K562 (cell line): Measurements from ENCODE around the gene RIC3. TPM values are rescaled to one million over a fixed set of nuclear protein-coding genes. Genes with fewer than 3 reads are reported as not detected.

Source experiments
- ATAC-seq: fragments of 200-7000 bp; cut with Tn5 transposase; 3 replicates; pipeline ENCODE4 v1.9.1; 2020; ENCODE audit warnings: moderate library complexity
- BruUV-seq: library from RNA; stranded (reverse); fragments of 400-500 nt; replicated peaks from 2 replicates; lab custom pipeline; 2021; lab: Mats Ljungman, UMichigan
- CTCF ChIA-PET: fragments of 300-600 bp; formaldehyde crosslinking; extraction: SDS; loops from one replicate; lab custom pipeline; 2021; ENCODE audit warnings: low intra/inter-chr PET ratio; lab: Yijun Ruan, JAX
- POLR2A ChIA-PET: fragments of 300-600, 350-650 bp; sonication (Branson Sonifier 250); formaldehyde crosslinking; extraction: SDS; loops from one replicate; lab custom pipeline; 2021; ENCODE audit warnings: antibody characterized with exemption, inconsistent platforms; lab: Yijun Ruan, JAX
- DNase-seq, 4 experiments: peaks; one replicate each; pipeline versions ENCODE4 v3.0.0 to v3.0.0-alpha.2; 2011 to 2018; ENCODE audit warnings: low spot score in 3 of 4, mixed read lengths in 3 of 4; ENCODE audit errors: extremely low read depth in 1 of 4
- FAIRE-seq: peaks from 2 replicates; lab custom pipeline; 2011; peaks lifted over from hg19 to GRCh38; lab: Jason Lieb, UNC
- H2AFZ ChIP-seq: 2 replicates; pipeline ENCODE4 v1.6.0; 2011; ENCODE audit warnings: low read depth, low read length, control low read depth, inconsistent platforms
- H3K27ac ChIP-seq: fragments of 200-600 bp; 3 replicates; pipeline ENCODE4 v1.8.0; 2011; ENCODE audit warnings: low read depth, mild to moderate bottlenecking, control low read depth, inconsistent platforms, low read length, moderate library complexity, mixed read lengths; ENCODE audit errors: extremely low read depth
- H3K27me3 ChIP-seq, 2 experiments: fragments of 300-600 bp in 1 of 2; 2 replicates in 1 of 2; 3 replicates in 1 of 2; pipeline versions ENCODE4 v1.6.0 to v1.8.0; 2011; ENCODE audit warnings: inconsistent platforms in 2 of 2, low read length in 2 of 2, mild to moderate bottlenecking in 1 of 2, mixed read lengths in 1 of 2, moderate library complexity in 1 of 2; ENCODE audit not compliant: control insufficient read depth in 2 of 2, insufficient read depth in 2 of 2
- H3K36me3 ChIP-seq: fragments of 300-600 bp; 3 replicates; pipeline ENCODE4 v1.8.0; 2011; ENCODE audit warnings: mild to moderate bottlenecking, low read length, inconsistent platforms; ENCODE audit not compliant: control insufficient read depth, insufficient read depth
- H3K4me1 ChIP-seq, 2 experiments: fragments of 200-600 bp in 1 of 2; replicated peaks in 1 of 2; 2 replicates in 1 of 2; 3 replicates in 1 of 2; pipeline versions ENCODE4 v1.5.1 to v1.8.0; 2011; ENCODE audit warnings: inconsistent platforms in 2 of 2, low read length in 2 of 2, mild to moderate bottlenecking in 1 of 2, mixed read lengths in 1 of 2, moderate library complexity in 1 of 2; ENCODE audit not compliant: control insufficient read depth in 2 of 2, insufficient read depth in 2 of 2
- H3K4me2 ChIP-seq: 2 replicates; pipeline ENCODE4 v1.6.1; 2011; ENCODE audit warnings: low read length, control low read depth, inconsistent platforms, mixed read lengths; ENCODE audit not compliant: insufficient read depth
- H3K4me3 ChIP-seq: fragments of 200-600 bp; sonication (generic), shearing (Covaris generic); 2 replicates; pipeline ENCODE4 v1.5.1; 2016; ENCODE audit warnings: control low read depth, inconsistent platforms
- H3K79me2 ChIP-seq: fragments of 200-600 bp; 3 replicates; pipeline ENCODE4 v1.8.0; 2011; ENCODE audit warnings: low read length, inconsistent platforms; ENCODE audit not compliant: control insufficient read depth, insufficient read depth
- H3K9ac ChIP-seq, 2 experiments: 2 replicates each; pipeline versions ENCODE4 v1.6.0 to v1.6.1; 2011; ENCODE audit warnings: low read depth in 2 of 2, low read length in 2 of 2, control low read depth in 1 of 2, inconsistent platforms in 1 of 2, mild to moderate bottlenecking in 1 of 2, mixed read lengths in 1 of 2; ENCODE audit not compliant: insufficient read depth in 1 of 2
- H3K9me1 ChIP-seq: one replicate; pipeline ENCODE4 v1.6.0; 2011; ENCODE audit warnings: inconsistent platforms, mild to moderate bottlenecking, low read length, moderate library complexity; ENCODE audit not compliant: control insufficient read depth, insufficient read depth
- H3K9me3 ChIP-seq: replicated peaks from 2 replicates; pipeline ENCODE4 v1.5.1; 2011; ENCODE audit warnings: low read depth, low read length, inconsistent platforms; ENCODE audit not compliant: control insufficient read depth, insufficient read depth
- H4K20me1 ChIP-seq: replicated peaks from 2 replicates; pipeline ENCODE4 v1.6.1; 2011; ENCODE audit warnings: low read length, inconsistent platforms, mixed read lengths; ENCODE audit not compliant: control insufficient read depth, insufficient read depth
- C11orf30 ChIP-seq: fragments of 450-650 bp; IDR thresholded peaks from 2 replicates; pipeline ENCODE4 v1.6.1; 2016; ENCODE audit warnings: low read depth, mild to moderate bottlenecking
- CEBPG ChIP-seq, 3 experiments: fragments of 200-800 bp in 1 of 3; sonication (Bioruptor generic) in 1 of 3; sonication (generic) in 1 of 3; formaldehyde crosslinking in 1 of 3; IDR thresholded peaks in 2 of 3; conservative IDR thresholded peaks in 1 of 3; 2 replicates each; pipeline versions ENCODE4 v1.6.1 to v1.8.0; 2016 to 2022; ENCODE audit warnings: missing compliant biosample characterization in 2 of 3, missing genetic modification characterization in 2 of 3, mild to moderate bottlenecking in 1 of 3, missing genetic modification reagents in 1 of 3
- JUNB ChIP-seq: fragments of 450-650 bp; formaldehyde crosslinking; conservative IDR thresholded peaks from 2 replicates; pipeline ENCODE4 v1.4.0; 2020; ENCODE audit warnings: mild to moderate bottlenecking
- ZFP1 ChIP-seq: fragments of 450-650 bp; formaldehyde crosslinking; IDR thresholded peaks from 2 replicates; pipeline ENCODE4 v1.4.0; 2020; ENCODE audit warnings: mild to moderate bottlenecking, mixed read lengths
- WGBS: fragments of 100-300 bp; shearing (Covaris generic); methylation state at CpG from one replicate; pipeline ENCODE4 v1.1.6; 2016; ENCODE audit warnings: low coverage, mixed read lengths; ENCODE audit not compliant: insufficient coverage; ENCODE audit errors: missing lambda C conversion rate; 5-methylcytosine and 5-hydroxymethylcytosine counted together
- in situ Hi-C: fragments of 300-500 bp; cut with MboI; formaldehyde crosslinking; loops from 4 replicates; pipeline ENCODE4 v1.15.0; 2018; ENCODE audit warnings: inconsistent platforms, mixed read lengths
- intact Hi-C: fragments of 100-400 bp; cut with micrococcal nuclease; formaldehyde crosslinking; loops from 2 replicates; pipeline ENCODE4 v1.14.2; 2022
- polyA plus RNA-seq, 8 experiments: library from polyadenylated mRNA; depleted of rRNA in 4 of 8; stranded (reverse) in 5 of 8; unstranded in 3 of 8; fragments of >200 nt; fragmentation: Nextera tagmentation in 2 of 8; fragmentation: Illumina TruSeq in 1 of 8; extraction: Ambion mirVana in 2 of 8; extraction: Trizol in 1 of 8; gene quantifications; 2 replicates each; pipeline versions ENCODE4 v1.2.1 to v1.2.3, GENCODE V29; 2011 to 2014; ENCODE audit warnings: inconsistent platforms in 1 of 8, missing spikeins in 1 of 8
- total RNA-seq, 7 experiments: library from RNA; depleted of rRNA in 6 of 7; stranded (reverse); fragments of >200 nt in 6 of 7; fragmentation: Illumina TruSeq in 2 of 7; extraction: Trizol in 2 of 7; gene quantifications; 2 replicates each; pipeline versions ENCODE4 v1.2.1 to v1.2.3, GENCODE V29; 2011 to 2021; ENCODE audit warnings: low replicate concordance in 1 of 7

RIC3 gene
- total and polyA plus RNA-seq, 9 of the 15 experiments (the other 6 are each of a cell fraction or from before 2014, with no cell fraction given): 0.03 to 0.16 (median 0.05) TPM; not detected in 4

DNA sequence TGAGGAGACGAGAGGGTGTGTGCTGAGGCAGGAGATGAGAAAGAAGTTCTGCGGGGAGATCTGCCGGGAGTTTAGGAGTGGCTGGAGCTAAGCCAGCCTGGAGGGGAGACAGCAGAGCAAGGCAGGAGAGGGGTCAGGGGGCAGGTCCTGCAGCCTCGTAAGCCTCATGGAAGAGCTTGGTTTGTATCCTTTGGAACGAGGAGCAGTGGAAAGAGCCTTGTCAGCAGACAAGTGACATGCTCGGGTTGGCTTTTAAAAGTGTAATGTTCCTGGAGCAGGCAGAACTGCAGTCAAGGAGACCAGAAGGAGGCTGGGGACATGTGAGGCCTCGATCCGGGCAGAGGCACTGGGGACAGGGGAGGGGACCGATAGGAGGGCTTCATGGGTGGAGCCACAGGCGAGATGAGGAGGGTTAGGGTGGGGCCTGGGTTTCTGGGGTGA is 109.2 kb downstream of the RIC3 start:
- H4K20me1 ChIP-seq: no peaks in the 10 kb centered on the region; the same call in 1 of the 2 replicates
- H2AFZ ChIP-seq: no peak overlapping the region
- TF ChIP-seq ZFP1: no peak
- TF ChIP-seq CEBPG (CRISPR knock-in tag; IDR thresholded peaks at IDR 0.05): no peak
- TF ChIP-seq CEBPG (tag; conservative IDR thresholded peaks at IDR 0.05 in 1 of 2, IDR thresholded peaks at IDR 0.05 in 1 of 2): no peak
- TF ChIP-seq JUNB: no peak
- TF ChIP-seq C11orf30: no peak
- peaks cover 0 to 46% of the 10 kb centered on the region in 2 experiments; a peak in 3 of 5 replicates for H3K27me3 ChIP-seq
- H3K79me2 ChIP-seq: no peaks in the 10 kb centered on the region
- intact Hi-C loops: no loop called here
- FAIRE-seq: no peak
- H3K4me2 ChIP-seq: no peak overlapping the region
- H3K9me1 ChIP-seq: no peaks in the 10 kb centered on the region
- 0% methylated on average over 10 of the region's 10 CpGs for WGBS
- no peak overlapping the region for H3K4me3 ChIP-seq
- CTCF ChIA-PET: no interaction called here
- H3K9me3 ChIP-seq: no peaks in the 10 kb centered on the region
- POLR2A ChIA-PET: interaction anchor here (0.5 to 2.4 kb wide), 2 partner anchors 8 to 1135 kb away, joined by 3 to 5 read pairs; no protein-coding TSS in a partner anchor
- ATAC-seq: peak; percentile 39; the same call in 2 of the 3 replicates
- BruUV-seq: no TSS peak
- H3K4me1 ChIP-seq: no peaks in the 10 kb centered on the region; a peak in 1 of 5 replicates
- no peak overlapping the region for H3K9ac ChIP-seq
- in situ Hi-C loops: no loop called here
- DNase-seq: peak in 2 of 4 experiments; percentile 34 to 35
- H3K36me3 ChIP-seq: no peaks in the 10 kb centered on the region
- H3K27ac ChIP-seq: no peak overlapping the region

DNA sequence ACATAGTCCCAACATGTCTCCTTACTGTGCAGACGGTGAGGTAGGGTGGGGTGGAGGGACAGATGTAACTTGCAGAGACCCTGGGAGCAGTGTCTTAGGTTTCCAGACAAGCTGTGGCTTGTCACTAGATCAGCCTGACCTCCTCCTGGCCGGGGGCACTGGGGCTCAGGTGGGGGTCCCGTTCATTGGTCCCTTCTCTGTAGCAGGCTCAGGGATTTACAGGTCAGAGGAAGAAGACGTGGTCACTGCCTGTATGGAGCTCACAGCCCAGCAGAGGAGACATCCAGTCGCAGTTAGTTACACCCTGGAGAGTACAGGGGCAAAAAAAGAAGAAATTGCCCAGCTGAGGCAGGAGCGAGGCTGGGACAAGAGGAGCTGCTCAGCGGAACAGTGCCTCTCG is 109.8 kb downstream of the RIC3 start:
- no peak overlapping the region for H3K9ac ChIP-seq
- peaks cover 0 to 43% of the 10 kb centered on the region in 2 experiments; a peak in 3 of 5 replicates for H3K27me3 ChIP-seq
- in situ Hi-C loops: no loop called here
- H2AFZ ChIP-seq: no peak overlapping the region
- no peaks in the 10 kb centered on the region for H3K9me1 ChIP-seq
- H3K27ac ChIP-seq: no peak overlapping the region
- H3K4me3 ChIP-seq: no peak overlapping the region
- no peaks in the 10 kb centered on the region; the same call in 1 of the 2 replicates for H4K20me1 ChIP-seq
- CTCF ChIA-PET: no interaction called here
- intact Hi-C loops: no loop called here
- H3K36me3 ChIP-seq: no peaks in the 10 kb centered on the region
- FAIRE-seq: no peak
- whole genome bisulfite sequencing: 1% methylated on average over 8 of the region's 8 CpGs
- H3K4me2 ChIP-seq: no peak overlapping the region
- H3K79me2 ChIP-seq: no peaks in the 10 kb centered on the region
- no peak for DNase-seq
- H3K9me3 ChIP-seq: no peaks in the 10 kb centered on the region
- no peak for ATAC-seq
- POLR2A ChIA-PET: interaction anchor here (0.5 to 0.8 kb wide), 2 partner anchors 8 to 10 kb away, joined by 3 read pairs; no protein-coding TSS in a partner anchor
- no TSS peak for BruUV-seq
- no peaks in the 10 kb centered on the region; a peak in 1 of 5 replicates for H3K4me1 ChIP-seq
- no peak for TF ChIP-seq ZFP1
